Ascending aorta (tissue), 2 donors: ENCODE measurements around the gene AANAT. TPM values are rescaled to one million over a fixed set of nuclear protein-coding genes. Genes with fewer than 3 reads are reported as not detected.

Experiments
- DNase-seq, 2 donors: peaks; one replicate each; pipeline ENCODE4 v3.0.0-alpha.2; 2019; ENCODE audit warnings: low spot score in 2 of 2
- H3K27ac ChIP-seq, 2 donors: fragments of 200-600 bp; sonication (generic); one replicate each; pipeline ENCODE4 v1.5.1; 2016 to 2017; ENCODE audit warnings: mild to moderate bottlenecking in 1 of 2
- H3K27me3 ChIP-seq: fragments of 200-600 bp; sonication (generic); one replicate; pipeline ENCODE4 v1.5.1; 2017
- H3K36me3 ChIP-seq, 2 donors: fragments of 200-600 bp; sonication (generic); one replicate each; pipeline ENCODE4 v1.5.1; 2016
- H3K4me1 ChIP-seq, 2 donors: fragments of 200-600 bp; sonication (generic); one replicate each; pipeline ENCODE4 v1.5.1; 2016 to 2017; ENCODE audit warnings: mild to moderate bottlenecking in 1 of 2
- H3K4me3 ChIP-seq, 2 donors: fragments of 200-600 bp; sonication (generic); one replicate each; pipeline ENCODE4 v1.5.1; 2016 to 2017; ENCODE audit warnings: mild to moderate bottlenecking in 1 of 2
- H3K9me3 ChIP-seq, 2 donors: fragments of 200-600 bp; sonication (generic); one replicate each; pipeline ENCODE4 v1.5.1; 2016
- CTCF ChIP-seq, 3 experiments: fragments of 200-600 bp in 2 of 3; fragments of 450-650 bp in 1 of 3; sonication (generic) in 2 of 3; IDR thresholded peaks; one replicate each; pipeline ENCODE4 v1.5.1; 2016 to 2019; ENCODE audit warnings: antibody characterized with exemption in 3 of 3, mild to moderate bottlenecking in 1 of 3, moderate library complexity in 1 of 3
- intact Hi-C: fragments of 100-400 bp; cut with DNase I; formaldehyde crosslinking; loops from one replicate; pipeline ENCODE4 v1.15.1; 2023
- total RNA-seq: library from RNA; depleted of rRNA; stranded (reverse); fragments of >200 nt; gene quantifications from one replicate; pipeline ENCODE4 v1.1.0, GENCODE V29; 2016

The AANAT gene
- total RNA-seq, 1 donor from 2014 or later: not detected

DNA sequence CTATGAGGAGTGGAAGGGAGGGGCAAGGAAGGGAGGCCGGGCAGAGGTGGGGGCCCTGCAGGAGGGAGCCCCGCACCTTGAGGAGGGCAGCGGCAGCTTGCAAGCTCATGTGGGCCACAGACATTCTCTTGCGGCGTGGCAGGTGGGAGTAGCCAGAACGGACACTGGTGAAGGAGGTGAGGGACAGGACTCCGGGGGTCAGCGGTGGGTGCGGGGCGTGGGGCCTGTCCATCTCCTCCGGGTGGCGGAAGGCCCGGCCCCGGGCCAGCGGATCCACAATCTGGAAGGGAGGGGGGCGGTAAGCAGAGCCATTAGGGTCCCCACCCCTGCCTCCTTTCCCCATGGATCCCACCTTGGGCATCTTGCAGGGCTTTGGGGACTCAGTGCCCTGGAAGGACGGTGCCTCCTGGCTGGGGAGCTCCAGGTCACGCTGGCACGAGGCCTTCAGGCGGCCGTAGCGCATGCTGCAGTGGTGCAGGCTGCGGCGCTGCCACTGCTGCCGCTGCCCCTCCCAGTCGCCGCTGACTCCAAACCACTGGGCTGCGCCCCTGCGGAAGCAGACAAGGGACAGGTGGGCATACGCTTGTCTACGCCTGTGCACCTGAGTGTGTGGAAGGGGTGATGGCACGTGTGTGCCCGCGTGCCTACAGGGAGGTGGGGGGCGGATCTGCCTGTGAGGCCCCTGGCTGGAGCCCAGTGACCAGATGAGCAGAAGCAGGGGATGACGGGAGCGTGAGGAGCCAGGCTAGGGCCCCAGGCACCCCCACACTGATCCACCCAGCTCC lies 11.5 kb downstream of the AANAT start:
- H3K36me3 ChIP-seq: peaks cover 6 to 8% of the 10 kb centered on the region in 2 donors
- no peaks in the 10 kb centered on the region for H3K4me1 ChIP-seq
- no peak for DNase-seq
- H3K27me3 ChIP-seq: no peaks in the 10 kb centered on the region
- no peak overlapping the region for H3K27ac ChIP-seq
- no peak overlapping the region for H3K4me3 ChIP-seq
- intact Hi-C loops: no loop called here
- H3K9me3 ChIP-seq: no peaks in the 10 kb centered on the region
- no peak for TF ChIP-seq CTCF (IDR thresholded peaks at IDR 0.05)

GRCh38 chr17:76479515-76480060 lies 12.2 kb downstream of the AANAT start:
- TF ChIP-seq CTCF (IDR thresholded peaks at IDR 0.05): no peak
- Histone ChIP-seq H3K36me3 (peaks cover 3 to 4% of the 10 kb centered on the region in 2 donors), H3K4me3 (no peak overlapping the region), H3K9me3 (no peaks in the 10 kb centered on the region), H3K27me3 (no peaks in the 10 kb centered on the region), H3K4me1 (no peaks in the 10 kb centered on the region), H3K27ac (no peak overlapping the region)
- no peak for DNase-seq
- intact Hi-C loops: no loop called here

DNA sequence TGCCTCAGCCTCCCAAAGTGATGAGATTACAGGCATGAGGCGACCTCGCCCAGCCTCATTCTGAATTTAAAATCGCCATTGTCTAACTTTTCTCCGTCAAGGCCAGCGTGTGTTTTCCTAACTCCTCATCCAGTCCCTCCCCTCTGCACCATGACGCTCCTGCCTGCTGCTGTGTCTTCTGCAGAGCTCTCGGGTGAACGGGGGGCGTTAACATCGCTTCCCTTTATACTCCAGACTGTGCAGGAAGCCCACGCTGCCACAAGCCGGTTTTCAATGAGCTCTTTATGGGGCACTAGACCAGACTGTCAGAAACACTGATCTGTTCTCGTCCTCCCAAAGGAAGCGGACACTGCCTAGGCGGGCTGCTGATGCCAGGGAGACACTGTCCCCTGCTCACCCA lies 13.2 kb downstream of the AANAT start:
- no peaks in the 10 kb centered on the region for H3K9me3 ChIP-seq
- DNase-seq: no peak
- H3K27me3 ChIP-seq: no peaks in the 10 kb centered on the region
- intact Hi-C loops: no loop called here
- no peak for TF ChIP-seq CTCF (IDR thresholded peaks at IDR 0.05)
- H3K4me3 ChIP-seq: no peak overlapping the region
- peak overlapping the region in 1 of 2 donors; percentile 44 for H3K27ac ChIP-seq
- peaks cover 0 to 4% of the 10 kb centered on the region in 2 donors for H3K36me3 ChIP-seq
- H3K4me1 ChIP-seq: no peaks in the 10 kb centered on the region

GRCh38 chr17:76481071-76481655 lies 13.8 kb downstream of the AANAT start:
- intact Hi-C loops: no loop called here
- Histone ChIP-seq H3K27ac (peak overlapping the region in 1 of 2 donors; percentile 44), H3K9me3 (no peaks in the 10 kb centered on the region), H3K36me3 (peaks cover 0 to 4% of the 10 kb centered on the region in 2 donors), H3K4me3 (no peak overlapping the region), H3K27me3 (no peaks in the 10 kb centered on the region), H3K4me1 (no peaks in the 10 kb centered on the region)
- DNase-seq: no peak
- TF ChIP-seq CTCF (IDR thresholded peaks at IDR 0.05): no peak

DNA sequence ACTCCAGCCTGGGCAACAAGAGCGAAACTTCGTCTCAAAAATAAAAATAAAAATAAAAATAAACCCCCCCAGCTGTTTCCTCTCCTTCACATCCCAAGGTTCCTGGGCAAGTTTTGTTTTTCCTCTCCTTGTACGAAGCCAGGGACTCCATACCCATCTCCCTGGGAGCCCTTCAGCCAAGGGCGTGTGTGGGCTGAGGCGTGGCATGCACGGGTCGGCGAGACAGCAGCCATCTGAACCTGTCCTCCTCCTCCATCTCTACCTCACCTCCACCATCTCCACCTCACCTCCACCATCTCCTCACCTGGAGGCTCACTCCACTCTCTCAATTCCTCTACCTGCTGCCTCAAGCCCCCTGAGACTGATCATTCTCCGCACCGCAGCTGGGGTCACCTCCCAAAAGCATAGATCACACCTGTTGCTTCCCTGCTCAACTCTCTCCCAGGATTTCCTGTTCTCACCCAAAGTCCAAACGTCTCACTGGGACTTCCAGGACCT lies 16.9 kb downstream of the AANAT start:
- Histone ChIP-seq H3K27me3 (no peaks in the 10 kb centered on the region), H3K4me3 (no peak overlapping the region), H3K4me1 (no peaks in the 10 kb centered on the region), H3K27ac (peak overlapping the region in 1 of 2 donors; percentile 42), H3K36me3 (no peaks in the 10 kb centered on the region), H3K9me3 (no peaks in the 10 kb centered on the region)
- intact Hi-C loops: no loop called here
- no peak for DNase-seq
- TF ChIP-seq CTCF (IDR thresholded peaks at IDR 0.05): no peak
